Thymus (tissue), 11 donors: ENCODE measurements around the gene CDR2L. TPM values are rescaled to one million over a fixed set of nuclear protein-coding genes. Genes with fewer than 3 reads are reported as not detected.
A peak's percentile ranks its signal among the peaks of the same experiment; 100 is the strongest.
"Not testable (repeated sequence)": the region's sequence is repeated elsewhere in the genome, so short reads cannot be mapped to it uniquely, and the experiment has no call there.

Experiments used
- DNase-seq, 9 donors: peaks; one replicate each; pipeline ENCODE4 v3.0.0-alpha.2; 2013; ENCODE audit warnings: low spot score in 9 of 9, low read depth in 6 of 9, missing footprints in 1 of 9
- H3K27ac ChIP-seq, 2 donors: one replicate each; pipeline ENCODE4 v1.5.1; 2013; ENCODE audit warnings: control low read depth in 1 of 2, low read depth in 1 of 2, low read length in 1 of 2, mild to moderate bottlenecking in 1 of 2, moderate library complexity in 1 of 2
- H3K27me3 ChIP-seq, 2 donors: one replicate each; pipeline ENCODE4 v1.5.1; 2013; ENCODE audit warnings: low read length in 1 of 2; ENCODE audit not compliant: control insufficient read depth in 2 of 2, insufficient read depth in 1 of 2
- H3K36me3 ChIP-seq, 2 donors: one replicate each; pipeline ENCODE4 v1.5.1; 2013; ENCODE audit warnings: low read length in 1 of 2, mild to moderate bottlenecking in 1 of 2, moderate library complexity in 1 of 2; ENCODE audit not compliant: control insufficient read depth in 2 of 2, insufficient read depth in 2 of 2
- H3K4me1 ChIP-seq, 2 donors: one replicate each; pipeline ENCODE4 v1.5.1; 2013; ENCODE audit warnings: low read length in 2 of 2; ENCODE audit not compliant: control insufficient read depth in 2 of 2, insufficient read depth in 2 of 2
- H3K4me3 ChIP-seq, 2 donors: one replicate each; pipeline ENCODE4 v1.5.1; 2013; ENCODE audit warnings: low read length in 2 of 2, control low read depth in 1 of 2, mild to moderate bottlenecking in 1 of 2
- H3K9me3 ChIP-seq, 2 donors: one replicate each; pipeline ENCODE4 v1.5.1; 2013; ENCODE audit warnings: low read length in 1 of 2, mild to moderate bottlenecking in 1 of 2; ENCODE audit not compliant: control insufficient read depth in 2 of 2, insufficient read depth in 1 of 2
- WGBS: extraction: QIAGEN DNeasy Blood & Tissue Kit; methylation state at CpG from one replicate; pipeline ENCODE4 v1.1.7; 2013; 5-methylcytosine and 5-hydroxymethylcytosine counted together
- polyA plus RNA-seq: library from polyadenylated mRNA; stranded (reverse); fragments of 200-250 nt; gene quantifications from one replicate; pipeline ENCODE4 v1.2.3, GENCODE V29; 2013
- total RNA-seq: library from RNA; stranded (reverse); fragments of 120-200 nt; gene quantifications from one replicate; pipeline ENCODE4 v1.2.4, GENCODE V29; 2013
- donor health status: healthy.

Gene CDR2L
- total and polyA plus RNA-seq, 2 donors = 0.57 to 1.4 TPM

DNA sequence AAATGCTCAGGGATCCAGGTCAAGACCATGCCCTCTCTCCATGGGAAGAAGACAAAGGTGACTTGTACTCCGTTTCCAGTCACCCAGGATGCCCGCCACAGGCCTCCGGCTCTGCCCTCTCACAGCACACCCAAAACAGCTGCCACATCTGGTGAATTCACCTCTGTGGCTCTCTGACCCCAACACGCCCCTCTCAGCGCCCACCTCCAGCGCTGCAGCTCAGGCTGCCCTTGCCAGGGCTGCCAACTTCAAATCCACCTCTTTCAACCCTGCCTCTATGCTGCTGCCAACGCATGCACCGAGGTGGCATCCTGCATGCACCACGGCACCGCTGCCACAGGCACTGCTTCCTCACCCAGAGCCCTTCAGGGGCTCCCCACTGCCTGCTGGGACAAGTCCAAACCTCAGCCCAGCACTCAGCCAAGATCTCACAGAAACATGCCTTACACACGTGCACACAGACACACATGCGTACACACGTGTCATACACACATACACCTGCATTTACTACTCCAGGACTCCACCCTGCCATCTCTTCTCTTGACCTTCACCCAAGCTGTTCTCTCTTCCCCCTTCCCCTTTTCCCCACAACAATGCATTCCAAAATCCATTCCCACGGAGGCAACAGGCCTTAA, 22.3 kb upstream of the CDR2L start:
- Histone ChIP-seq H3K9me3 (no peaks in the 10 kb centered on the region), H3K4me3 (no peak overlapping the region), H3K27me3 (peaks cover 0 to 8% of the 10 kb centered on the region in 2 donors), H3K27ac (no peak overlapping the region), H3K36me3 (no peaks in the 10 kb centered on the region), H3K4me1 (peaks cover 0 to 2% of the 10 kb centered on the region in 2 donors)
- WGBS = 88% methylated on average over 14 of the region's 14 CpGs
- no peak for DNase-seq

- WGBS = 95% methylated on average over 5 of the region's 5 CpGs
- Histone ChIP-seq H3K36me3 (no peaks in the 10 kb centered on the region), H3K27me3 (peaks cover 0 to 29% of the 10 kb centered on the region in 2 donors), H3K27ac (no peak overlapping the region), H3K4me3 (no peak overlapping the region), H3K4me1 (peaks cover 6 to 16% of the 10 kb centered on the region in 2 donors), H3K9me3 (no peaks in the 10 kb centered on the region)
- no peak for DNase-seq
Measured at GRCh38 chr17:74968361-74968780, 19.1 kb upstream of the CDR2L start.

DNA sequence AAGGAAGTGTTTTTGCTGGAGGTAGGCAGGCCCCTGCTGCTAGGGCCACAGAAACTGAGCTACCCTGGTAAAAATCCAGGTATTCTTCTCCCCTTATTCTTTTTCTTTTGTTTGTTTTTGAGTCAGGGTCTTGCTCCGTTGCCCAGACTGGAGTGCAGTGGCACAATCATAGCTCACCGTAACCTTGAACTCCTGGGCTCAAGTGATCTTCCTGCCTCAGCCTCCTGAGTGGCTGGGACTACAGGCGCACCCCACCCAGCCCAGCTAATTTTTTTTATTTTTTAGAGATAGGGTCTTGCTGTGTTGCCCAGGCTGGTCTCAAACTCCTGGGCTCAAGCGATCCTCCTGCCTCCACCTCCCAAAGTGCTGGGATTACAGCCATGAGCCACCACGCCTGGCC, 17.9 kb upstream of the CDR2L start:
- peaks cover 6 to 16% of the 10 kb centered on the region in 2 donors for H3K4me1 ChIP-seq
- H3K36me3 ChIP-seq, H3K9me3 ChIP-seq, DNase-seq, H3K4me3 ChIP-seq, H3K27ac ChIP-seq: not testable (repeated sequence)
- WGBS = 96% methylated on average over 5 of the region's 5 CpGs
- peaks cover 0 to 40% of the 10 kb centered on the region in 2 donors for H3K27me3 ChIP-seq

- Histone ChIP-seq H3K4me3 (no peak overlapping the region), H3K27ac (no peak overlapping the region), H3K9me3 (no peaks in the 10 kb centered on the region), H3K36me3 (no peaks in the 10 kb centered on the region), H3K4me1 (peaks cover 6 to 16% of the 10 kb centered on the region in 2 donors), H3K27me3 (peaks cover 2 to 47% of the 10 kb centered on the region in 2 donors)
- DNase-seq = no peak
- WGBS = 95% methylated on average over 3 of the region's 3 CpGs
Measured at GRCh38 chr17:74970395-74970794, 17.0 kb upstream of the CDR2L start.

GRCh38 chr17:74971069-74971841, 16.2 kb upstream of the CDR2L start:
- Histone ChIP-seq H3K27me3 (peaks cover 2 to 52% of the 10 kb centered on the region in 2 donors), H3K36me3 (no peaks in the 10 kb centered on the region), H3K9me3 (no peaks in the 10 kb centered on the region), H3K4me3 (no peak overlapping the region), H3K4me1 (peaks cover 6 to 16% of the 10 kb centered on the region in 2 donors), H3K27ac (no peak overlapping the region)
- DNase-seq = no peak
- 97% methylated on average over 8 of the region's 8 CpGs for WGBS

- H3K27me3 ChIP-seq = peaks cover 2 to 53% of the 10 kb centered on the region in 2 donors
- no peak overlapping the region for H3K27ac ChIP-seq
- H3K4me1 ChIP-seq = peaks cover 6 to 16% of the 10 kb centered on the region in 2 donors
- H3K36me3 ChIP-seq = no peaks in the 10 kb centered on the region
- H3K4me3 ChIP-seq = peak overlapping the region; percentile 46 to 56
- no peaks in the 10 kb centered on the region for H3K9me3 ChIP-seq
- 59% methylated on average over 9 of the region's 9 CpGs for WGBS
- DNase-seq = no peak
Measured at GRCh38 chr17:74971842-74972106, 15.7 kb upstream of the CDR2L start.

DNA sequence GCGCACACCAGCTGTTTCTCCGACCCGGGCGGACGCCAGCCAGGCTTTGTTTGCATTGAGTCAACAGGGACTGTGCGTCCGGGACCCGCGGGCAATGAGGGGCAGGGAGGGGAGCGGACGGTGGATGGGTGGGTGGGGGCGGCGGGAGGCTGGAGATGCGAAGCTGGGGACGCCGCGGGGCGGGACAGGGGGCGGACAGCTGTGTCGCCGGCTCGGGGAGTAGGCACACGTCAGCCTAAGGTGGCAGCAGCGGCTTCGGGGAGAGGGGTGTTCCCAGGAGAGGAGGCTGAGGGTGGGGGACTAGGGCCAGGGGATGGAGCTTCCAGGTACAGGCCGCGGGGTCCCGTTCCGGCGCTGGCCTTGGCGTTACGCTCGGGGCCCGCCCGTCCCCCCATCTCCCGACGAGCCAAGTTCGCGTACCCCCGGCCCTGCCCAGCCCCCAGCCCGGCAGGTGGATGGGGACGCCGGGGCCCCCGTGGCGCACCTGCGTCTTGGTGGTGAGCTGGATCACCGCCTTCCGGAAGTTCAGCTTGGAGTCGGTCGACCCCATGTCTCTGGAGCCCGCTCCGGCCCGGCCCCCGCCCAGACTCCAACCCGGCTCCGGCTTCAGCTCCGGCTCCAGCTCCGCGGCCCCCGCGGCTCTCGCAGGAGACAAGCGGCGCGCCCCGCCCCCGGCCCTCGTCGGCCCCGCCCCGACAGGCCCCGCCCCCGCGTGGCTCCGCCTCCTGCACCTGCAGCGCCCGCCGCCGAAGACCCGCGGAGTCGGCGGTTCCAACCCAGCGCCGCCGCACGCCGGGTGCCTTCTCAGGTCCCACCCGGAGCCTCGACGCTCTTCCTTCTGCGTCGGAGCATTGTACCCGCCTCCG, 15.1 kb upstream of the CDR2L start, which contains the start of gene HID1:
Gene HID1, minus strand, starts transcription at position 653 of the 866 bp plus-strand sequence. Its CDS starts 103 bp downstream, at position 550.
- peak within 1 kb of the TSS; percentile 46 to 56 for H3K4me3 ChIP-seq
- peaks cover 6 to 16% of the 10 kb centered on the region in 2 donors for H3K4me1 ChIP-seq
- peaks cover 2 to 53% of the 10 kb centered on the region in 2 donors for H3K27me3 ChIP-seq
- peak within 1 kb of the TSS in 1 of 2 donors; percentile 32 for H3K27ac ChIP-seq
- no peaks in the 10 kb centered on the region for H3K36me3 ChIP-seq
- H3K9me3 ChIP-seq = no peaks in the 10 kb centered on the region
- DNase-seq = peak in 7 of 9 donors; percentile 56 to 90 (median 78)
- 4% methylated on average over 95 of the region's 95 CpGs for WGBS

DNA sequence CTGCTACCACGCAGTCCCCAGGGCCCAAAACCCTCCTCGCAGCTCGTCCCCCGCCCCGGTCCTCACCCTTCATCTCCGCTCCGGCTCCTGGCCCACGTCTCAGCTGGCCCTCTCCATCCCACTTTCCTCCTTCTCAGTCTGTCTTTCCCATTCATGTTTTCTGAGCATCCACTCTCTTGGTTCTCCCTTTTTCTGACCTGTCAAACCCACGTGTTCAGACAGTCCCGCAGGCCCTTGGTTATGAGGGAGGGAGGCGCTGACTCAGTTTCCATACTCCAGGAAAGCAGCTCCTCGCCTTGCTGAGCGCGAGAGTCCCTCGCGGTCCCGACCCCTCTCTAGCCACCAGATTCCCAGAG, 14.5 kb upstream of the CDR2L start:
- Histone ChIP-seq H3K27ac (peak overlapping the region in 1 of 2 donors; percentile 32), H3K9me3 (no peaks in the 10 kb centered on the region), H3K36me3 (no peaks in the 10 kb centered on the region), H3K27me3 (peaks cover 2 to 54% of the 10 kb centered on the region in 2 donors), H3K4me1 (peaks cover 6 to 16% of the 10 kb centered on the region in 2 donors), H3K4me3 (peak overlapping the region; percentile 32 to 56)
- no peak for DNase-seq
- 14% methylated on average over 17 of the region's 17 CpGs for WGBS
